ENCODE measurements around the gene NOSIP.

Gene NOSIP

GRCh38 chr19:49594993-49595818 lies 14.8 kb upstream of the NOSIP start:
- no peak for DNase-seq

- DNase-seq = no peak
These were observed 14.0 kb upstream of the NOSIP start for GRCh38 chr19:49594157-49594992.

GRCh38 chr19:49593233-49594113 lies 13.1 kb upstream of the NOSIP start:
- peak; percentile 96 for DNase-seq

GRCh38 chr19:49592486-49593232 lies 12.3 kb upstream of the NOSIP start:
- DNase-seq = peak; percentile 25

GRCh38 chr19:49591731-49592485 lies 11.6 kb upstream of the NOSIP start:
- DNase-seq = peak; percentile 61

GRCh38 chr19:49590971-49591730 lies 10.8 kb upstream of the NOSIP start, which contains the start of gene PRR12:
Gene PRR12, plus strand, starts transcription at chr19:49591182. Its CDS starts 473 bp downstream, at chr19:49591655.
- DNase-seq = peak; percentile 82

GRCh38 chr19:49590071-49590970 lies 10.0 kb upstream of the NOSIP start:
- peak; percentile 100 for DNase-seq

- no peak for DNase-seq
These were observed 9.1 kb upstream of the NOSIP start for GRCh38 chr19:49589502-49589905.

- no peak for DNase-seq
These were observed 8.2 kb upstream of the NOSIP start for GRCh38 chr19:49588365-49589122.

GRCh38 chr19:49587227-49587626 lies 6.9 kb upstream of the NOSIP start:
- no peak for DNase-seq

- DNase-seq = peak; percentile 62
These were observed 4.7 kb upstream of the NOSIP start for GRCh38 chr19:49585023-49585422.

- DNase-seq = no peak
These were observed 2.9 kb upstream of the NOSIP start for GRCh38 chr19:49583239-49583638.

GRCh38 chr19:49581007-49581508 lies 702 bp upstream of the NOSIP start, which contains the start of gene PRRG2:
Gene PRRG2, plus strand, starts transcription at chr19:49581316. Its CDS starts 1,904 bp downstream, at chr19:49583220.
- DNase-seq = no peak

GRCh38 chr19:49579947-49580263 lies 451 bp downstream of the NOSIP start:
- no peak for DNase-seq

GRCh38 chr19:49579193-49579592 lies 1.2 kb downstream of the NOSIP start:
- no peak for DNase-seq

- DNase-seq = no peak
These were observed 6.1 kb downstream of the NOSIP start for GRCh38 chr19:49574206-49574755.

GRCh38 chr19:49573425-49573824 lies 6.9 kb downstream of the NOSIP start:
- DNase-seq = no peak

- DNase-seq = no peak
These were observed 7.3 kb downstream of the NOSIP start for GRCh38 chr19:49573009-49573408.

Measured in NCI-H1436 (cell line).